Retinal pigment epithelial cell (primary cell): Measurements from ENCODE around the gene DYDC2.

Experiments
- DNase-seq: peaks from one replicate; pipeline ENCODE4 v3.0.0-alpha.2; 2010; ENCODE audit warnings: low read depth
- H3K4me3 ChIP-seq: 2 replicates; pipeline ENCODE4 v1.5.1; 2011; ENCODE audit warnings: mild to moderate bottlenecking, low read length, control low read depth, moderate library complexity
- TF ChIP-seq, protein P1 (sequence below): conservative IDR thresholded peaks from 2 replicates; pipeline ENCODE4 v1.5.1; 2011; ENCODE audit warnings: low read depth, low read length, control low read depth, inconsistent platforms

Gene DYDC2

DNA sequence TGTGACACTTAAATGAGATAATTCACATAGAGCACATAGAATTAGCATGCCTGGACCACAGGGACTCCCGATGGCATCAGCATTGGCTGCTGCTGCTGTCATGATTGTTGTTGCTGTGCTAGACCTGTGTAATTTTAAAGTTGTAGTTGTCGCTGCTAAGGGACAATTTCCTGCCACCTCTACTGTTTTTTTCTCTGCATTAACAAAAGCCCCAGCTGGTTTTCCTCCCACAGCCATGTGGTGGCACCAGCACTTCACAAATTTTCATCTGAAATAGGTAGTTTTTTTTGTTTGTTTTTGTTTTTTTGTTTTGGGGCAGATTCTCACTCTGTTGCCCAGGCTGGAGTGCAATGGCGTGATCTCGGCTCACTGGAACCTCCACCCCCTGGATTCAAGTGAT is 26.4 kb downstream of the DYDC2 start:
- TF ChIP-seq, protein P1, sequence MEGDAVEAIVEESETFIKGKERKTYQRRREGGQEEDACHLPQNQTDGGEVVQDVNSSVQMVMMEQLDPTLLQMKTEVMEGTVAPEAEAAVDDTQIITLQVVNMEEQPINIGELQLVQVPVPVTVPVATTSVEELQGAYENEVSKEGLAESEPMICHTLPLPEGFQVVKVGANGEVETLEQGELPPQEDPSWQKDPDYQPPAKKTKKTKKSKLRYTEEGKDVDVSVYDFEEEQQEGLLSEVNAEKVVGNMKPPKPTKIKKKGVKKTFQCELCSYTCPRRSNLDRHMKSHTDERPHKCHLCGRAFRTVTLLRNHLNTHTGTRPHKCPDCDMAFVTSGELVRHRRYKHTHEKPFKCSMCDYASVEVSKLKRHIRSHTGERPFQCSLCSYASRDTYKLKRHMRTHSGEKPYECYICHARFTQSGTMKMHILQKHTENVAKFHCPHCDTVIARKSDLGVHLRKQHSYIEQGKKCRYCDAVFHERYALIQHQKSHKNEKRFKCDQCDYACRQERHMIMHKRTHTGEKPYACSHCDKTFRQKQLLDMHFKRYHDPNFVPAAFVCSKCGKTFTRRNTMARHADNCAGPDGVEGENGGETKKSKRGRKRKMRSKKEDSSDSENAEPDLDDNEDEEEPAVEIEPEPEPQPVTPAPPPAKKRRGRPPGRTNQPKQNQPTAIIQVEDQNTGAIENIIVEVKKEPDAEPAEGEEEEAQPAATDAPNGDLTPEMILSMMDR = peak; percentile 72
- H3K4me3 ChIP-seq = no peak overlapping the region
- DNase-seq = no peak

DNA sequence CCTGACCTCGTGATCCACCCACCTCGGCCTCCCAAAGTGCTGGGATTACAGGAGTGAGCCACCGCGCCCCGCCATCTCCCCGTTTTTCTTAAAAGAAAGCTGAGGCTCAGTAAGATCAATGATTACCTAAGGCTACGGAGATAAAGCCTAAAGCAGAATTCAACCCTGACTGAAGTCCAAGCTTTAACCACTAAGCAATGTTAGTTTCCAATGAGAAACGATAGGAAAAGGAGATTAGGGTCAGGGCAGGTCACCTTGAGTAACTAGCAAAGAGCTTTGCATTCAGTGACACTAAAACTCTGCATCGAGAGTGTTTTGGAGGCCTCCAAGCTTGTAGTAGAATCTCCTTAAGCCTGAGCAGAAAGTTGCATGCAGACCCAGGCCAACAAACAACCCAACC is 34.2 kb downstream of the DYDC2 start:
- no peak for DNase-seq
- TF ChIP-seq, protein P1 = no peak
- no peak overlapping the region for H3K4me3 ChIP-seq

DNA sequence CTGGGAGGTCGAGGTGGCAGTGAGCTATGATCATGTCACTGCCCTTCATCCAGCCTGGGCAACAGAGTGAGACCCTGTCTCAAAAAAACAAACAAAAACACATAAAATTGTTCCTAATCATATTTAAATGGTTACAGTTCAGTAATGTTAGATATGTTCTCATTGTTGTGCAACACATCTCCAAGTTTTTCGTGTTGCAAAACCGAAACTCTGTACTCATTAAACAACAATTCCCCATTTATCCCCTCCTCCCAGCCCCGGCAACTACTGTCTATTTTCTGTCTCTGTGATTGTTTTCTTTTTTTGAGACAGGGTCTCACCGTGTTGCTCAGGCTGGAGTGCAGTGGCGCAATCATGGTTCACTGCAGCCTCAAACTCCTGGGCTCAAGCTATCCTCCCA is 35.7 kb downstream of the DYDC2 start:
- DNase-seq = no peak
- TF ChIP-seq, protein P1 = no peak
- H3K4me3 ChIP-seq = no peak overlapping the region

DNA sequence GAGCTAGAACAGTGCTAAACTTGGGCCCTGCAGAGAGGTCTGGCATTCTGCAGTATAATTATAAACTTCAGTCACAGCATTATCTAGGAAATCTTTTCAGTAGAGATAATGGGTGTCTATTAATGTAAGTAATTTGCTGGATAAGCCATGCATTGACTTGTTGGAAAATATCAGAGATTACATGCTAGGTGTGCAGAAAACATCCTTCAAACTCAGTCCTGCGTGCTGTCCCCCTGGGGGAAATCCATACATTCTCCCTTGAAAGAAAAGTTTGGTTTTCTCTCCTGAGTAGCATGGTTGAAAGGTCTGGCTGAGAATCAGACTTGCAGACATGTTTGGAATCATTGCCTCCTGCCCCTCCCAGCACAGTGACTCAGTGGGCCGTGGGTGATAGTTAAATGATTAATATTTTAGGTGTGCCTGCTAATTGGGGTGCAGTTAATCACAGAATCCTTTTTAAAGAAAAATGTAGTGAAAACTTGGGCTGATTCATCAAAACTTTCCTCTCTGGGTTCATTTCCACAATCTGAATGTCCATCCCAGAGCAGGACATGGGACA is 37.9 kb downstream of the DYDC2 start:
- TF ChIP-seq, protein P1 = no peak
- H3K4me3 ChIP-seq = no peak overlapping the region
- no peak for DNase-seq

DNA sequence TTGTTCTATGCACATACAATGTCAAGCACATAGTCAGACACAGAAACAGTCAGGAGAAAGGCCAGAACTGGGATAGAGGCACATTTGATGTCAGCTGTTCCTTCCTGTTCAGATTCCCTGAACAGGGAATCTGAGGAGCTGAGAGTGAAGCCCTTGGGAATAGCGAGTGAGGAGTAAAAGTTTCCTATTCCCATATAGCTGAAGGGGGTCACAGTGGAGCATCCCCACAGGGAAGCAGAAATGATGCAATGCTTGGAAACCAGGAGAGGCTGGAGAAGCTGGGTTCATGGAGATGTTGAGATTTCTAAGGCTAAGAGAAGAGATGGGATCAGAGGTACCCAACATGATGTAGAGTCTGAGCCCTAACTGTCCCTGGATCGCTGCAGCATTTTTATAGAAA is 40.4 kb downstream of the DYDC2 start:
- TF ChIP-seq, protein P1 = no peak
- no peak for DNase-seq
- H3K4me3 ChIP-seq = no peak overlapping the region

DNA sequence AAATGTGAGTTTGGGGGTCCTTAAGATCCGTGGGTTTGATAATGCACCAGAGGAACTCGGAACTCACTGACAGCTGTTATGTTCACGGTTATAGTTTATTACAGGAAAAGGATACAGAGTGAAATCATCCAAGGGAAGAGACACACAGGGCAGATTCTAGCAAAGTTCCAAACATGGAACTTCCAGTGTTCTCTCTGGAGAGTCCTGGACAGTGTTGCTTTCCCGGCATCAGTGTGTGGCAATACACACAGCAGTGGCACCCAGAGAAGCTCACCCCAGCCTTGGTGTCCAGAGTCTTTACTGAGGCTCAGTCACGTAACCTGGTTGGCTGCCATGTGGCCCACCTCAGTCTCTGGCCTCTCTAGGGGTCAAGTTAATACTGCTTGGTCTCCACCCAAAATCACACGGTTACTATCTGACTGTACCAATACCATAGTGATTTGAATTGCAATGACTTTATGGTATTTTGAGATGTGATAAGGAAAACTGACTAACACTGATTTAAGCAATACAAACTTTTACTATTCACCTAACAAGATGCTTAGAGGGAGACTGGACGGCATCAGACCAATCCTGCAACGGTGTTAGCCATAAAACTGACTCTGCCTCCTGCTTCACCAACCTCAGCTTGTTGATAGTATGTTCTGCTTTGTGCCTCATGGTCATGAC is 43.7 kb downstream of the DYDC2 start:
- TF ChIP-seq, protein P1 = no peak
- H3K4me3 ChIP-seq = no peak overlapping the region
- no peak for DNase-seq

DNA sequence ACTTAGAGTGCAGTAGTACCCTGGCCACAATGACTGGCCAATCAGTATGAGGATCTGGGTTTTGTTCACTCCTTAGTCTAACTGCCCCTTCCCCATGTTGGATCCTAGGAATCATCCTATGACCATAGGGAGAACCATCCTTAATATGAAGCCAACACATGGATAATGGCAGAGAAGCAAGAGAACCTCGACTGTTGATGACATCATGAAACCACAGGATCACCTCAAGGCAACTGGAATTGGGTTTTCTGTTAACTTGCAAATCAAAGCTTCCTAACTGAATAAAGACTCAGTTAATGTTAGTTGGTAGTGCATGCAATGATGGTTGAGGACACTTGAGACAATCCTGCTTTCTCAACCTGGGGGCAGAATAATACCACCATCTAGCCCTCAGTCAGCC is 48.5 kb downstream of the DYDC2 start:
- TF ChIP-seq, protein P1 = no peak
- DNase-seq = no peak
- no peak overlapping the region for H3K4me3 ChIP-seq
